Inflammatory macrophage treated with lipopolysaccharide for 4 hours (primary cell): ENCODE results near the gene WRAP53.

Experiments used
- DNase-seq: peaks from one replicate; pipeline ENCODE4 v3.0.0-alpha.2; 2020

The WRAP53 gene

DNA sequence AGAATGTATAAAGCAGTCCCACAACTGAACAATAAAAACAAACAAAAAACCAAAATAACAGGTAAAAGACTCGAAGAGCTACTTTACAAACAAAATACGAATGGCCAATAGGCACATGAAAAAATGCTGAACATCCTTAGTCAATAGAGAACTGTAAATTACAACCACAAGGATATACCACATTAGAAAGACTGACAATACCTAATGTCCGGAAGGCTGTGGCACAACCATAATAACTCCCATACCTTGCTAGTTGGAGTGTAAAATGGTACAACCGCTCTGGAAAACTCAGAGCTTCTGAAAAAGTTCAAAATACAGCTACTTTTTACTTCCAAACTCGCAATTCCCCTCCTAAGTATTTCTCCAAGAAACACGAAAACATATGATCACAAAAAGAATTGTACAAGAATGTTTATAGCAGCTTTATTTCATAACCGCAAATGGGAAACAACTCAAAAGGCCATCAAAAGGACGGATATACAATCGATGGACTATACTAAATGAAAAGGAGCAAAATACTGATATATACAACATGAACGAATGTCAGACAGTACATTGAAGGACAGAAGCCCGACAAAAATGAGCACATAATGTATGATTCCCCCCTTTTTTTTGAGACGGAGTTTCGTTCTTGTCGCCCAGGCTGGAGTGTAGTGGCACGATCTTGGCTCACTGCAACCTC is 3.3 kb upstream of the WRAP53 start:
- DNase-seq: no peak

- peak; percentile 97 for DNase-seq
Measured at GRCh38 chr17:7685533-7686221, 2.6 kb upstream of the WRAP53 start.

GRCh38 chr17:7686222-7687071 is 1.8 kb upstream of the WRAP53 start:
- DNase-seq: peak; percentile 86

DNA sequence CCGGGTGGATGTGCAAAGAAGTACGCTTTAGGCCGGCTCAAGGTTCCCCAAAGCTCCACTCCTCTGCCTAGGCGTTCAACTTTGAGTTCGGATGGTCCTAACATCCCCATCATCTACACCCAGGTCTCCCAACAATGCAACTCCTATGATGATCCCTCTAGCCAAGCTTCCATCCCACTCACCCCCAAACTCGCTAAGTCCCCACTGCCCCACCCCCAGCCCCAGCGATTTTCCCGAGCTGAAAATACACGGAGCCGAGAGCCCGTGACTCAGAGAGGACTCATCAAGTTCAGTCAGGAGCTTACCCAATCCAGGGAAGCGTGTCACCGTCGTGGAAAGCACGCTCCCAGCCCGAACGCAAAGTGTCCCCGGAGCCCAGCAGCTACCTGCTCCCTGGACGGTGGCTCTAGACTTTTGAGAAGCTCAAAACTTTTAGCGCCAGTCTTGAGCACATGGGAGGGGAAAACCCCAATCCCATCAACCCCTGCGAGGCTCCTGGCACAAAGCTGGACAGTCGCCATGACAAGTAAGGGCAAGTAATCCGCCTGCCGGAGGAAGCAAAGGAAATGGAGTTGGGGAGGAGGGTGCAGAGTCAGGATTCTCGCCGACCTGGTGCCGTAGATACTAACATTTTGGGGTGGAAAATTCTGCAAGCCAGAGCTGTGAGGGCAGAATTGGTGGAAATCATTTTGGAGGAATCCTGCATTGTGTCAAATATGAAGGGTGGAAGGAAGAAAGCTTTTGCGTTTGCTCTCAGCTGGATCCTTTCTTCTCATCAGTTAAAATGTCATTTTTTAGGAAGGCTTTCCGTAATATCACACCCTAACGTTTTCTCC is 987 bp upstream of the WRAP53 start, which contains the start of gene TP53:
Gene TP53 (minus strand): TSS at position 419 of the 836 bp plus-strand sequence. CDS start 10,896 bp downstream, outside the sequence.
- peak; percentile 88 for DNase-seq

DNA sequence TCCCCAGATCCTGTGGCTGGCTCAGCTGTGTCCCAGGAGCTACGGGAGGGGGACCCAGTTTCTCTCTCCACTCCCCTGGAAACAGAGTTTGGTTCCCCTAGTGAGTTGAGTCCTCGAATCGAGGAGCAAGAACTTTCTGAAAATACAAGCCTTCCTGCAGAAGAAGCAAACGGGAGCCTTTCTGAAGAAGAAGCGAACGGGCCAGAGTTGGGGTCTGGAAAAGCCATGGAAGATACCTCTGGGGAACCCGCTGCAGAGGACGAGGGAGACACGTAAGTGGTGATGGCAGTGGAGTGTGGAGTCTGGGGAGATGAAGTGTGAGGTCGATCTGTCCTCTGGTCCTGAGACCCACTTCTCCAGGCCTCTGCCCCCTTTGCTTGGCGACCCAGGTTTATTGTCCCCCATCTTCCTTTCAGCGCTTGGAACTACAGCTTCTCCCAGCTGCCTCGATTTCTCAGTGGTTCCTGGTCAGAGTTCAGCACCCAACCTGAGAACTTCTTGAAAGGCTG is 585 bp downstream of the WRAP53 start:
- DNase-seq: no peak

- DNase-seq: no peak
Measured at GRCh38 chr17:7695586-7695985, 7.3 kb downstream of the WRAP53 start.

GRCh38 chr17:7697828-7698588 is 9.7 kb downstream of the WRAP53 start:
- DNase-seq: no peak

- no peak for DNase-seq
Measured at GRCh38 chr17:7700510-7700909, 12.2 kb downstream of the WRAP53 start.

- DNase-seq: no peak
Measured at GRCh38 chr17:7701681-7702080, 13.4 kb downstream of the WRAP53 start.

GRCh38 chr17:7702776-7703175 is 14.5 kb downstream of the WRAP53 start:
- DNase-seq: no peak

- DNase-seq: no peak
Measured at GRCh38 chr17:7703584-7704479, 15.6 kb downstream of the WRAP53 start.

- no peak for DNase-seq
Measured at GRCh38 chr17:7704601-7705268, 16.5 kb downstream of the WRAP53 start, which contains the start of gene EFNB3. Gene EFNB3, plus strand, starts transcription at chr17:7705202. Its CDS starts 397 bp downstream, at chr17:7705599.

DNA sequence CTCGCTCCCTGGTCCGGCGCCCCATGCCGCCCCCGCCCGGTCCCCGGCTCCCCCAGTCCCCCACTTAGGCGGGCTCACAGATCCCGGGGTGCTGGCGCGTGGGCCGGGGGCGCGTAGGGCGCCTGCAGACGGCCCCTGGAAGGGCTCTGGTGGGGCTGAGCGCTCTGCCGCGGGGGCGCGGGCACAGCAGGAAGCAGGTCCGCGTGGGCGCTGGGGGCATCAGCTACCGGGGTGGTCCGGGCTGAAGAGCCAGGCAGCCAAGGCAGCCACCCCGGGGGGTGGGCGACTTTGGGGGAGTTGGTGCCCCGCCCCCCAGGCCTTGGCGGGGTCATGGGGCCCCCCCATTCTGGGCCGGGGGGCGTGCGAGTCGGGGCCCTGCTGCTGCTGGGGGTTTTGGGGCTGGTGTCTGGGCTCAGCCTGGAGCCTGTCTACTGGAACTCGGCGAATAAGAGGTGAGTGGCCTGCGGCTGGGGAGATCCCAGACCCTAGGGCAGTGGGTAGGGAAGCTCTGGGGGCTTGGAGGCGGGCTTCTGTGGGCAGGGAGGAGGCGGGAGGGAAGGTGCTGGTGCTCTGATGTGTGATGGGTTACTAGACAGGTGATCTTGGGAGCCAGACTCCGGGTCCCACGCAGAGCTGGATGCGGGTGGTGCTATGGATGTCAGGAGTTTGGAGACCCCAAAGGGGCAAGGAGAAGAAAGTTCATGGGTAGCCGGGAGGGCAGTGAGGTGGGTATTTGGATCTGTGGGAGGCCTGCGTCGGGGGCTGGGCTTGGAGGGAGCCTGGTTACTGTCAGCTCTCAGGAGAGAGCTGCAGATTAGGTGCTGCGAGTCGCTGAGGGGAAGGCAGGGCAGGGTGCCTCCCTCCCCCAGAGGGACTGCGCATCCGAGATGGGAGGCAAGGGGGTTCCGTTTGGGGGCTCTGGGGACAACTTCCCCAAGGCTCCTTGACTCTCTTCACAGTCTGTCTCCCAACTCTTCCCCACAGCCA is 17.3 kb downstream of the WRAP53 start:
- no peak for DNase-seq

DNA sequence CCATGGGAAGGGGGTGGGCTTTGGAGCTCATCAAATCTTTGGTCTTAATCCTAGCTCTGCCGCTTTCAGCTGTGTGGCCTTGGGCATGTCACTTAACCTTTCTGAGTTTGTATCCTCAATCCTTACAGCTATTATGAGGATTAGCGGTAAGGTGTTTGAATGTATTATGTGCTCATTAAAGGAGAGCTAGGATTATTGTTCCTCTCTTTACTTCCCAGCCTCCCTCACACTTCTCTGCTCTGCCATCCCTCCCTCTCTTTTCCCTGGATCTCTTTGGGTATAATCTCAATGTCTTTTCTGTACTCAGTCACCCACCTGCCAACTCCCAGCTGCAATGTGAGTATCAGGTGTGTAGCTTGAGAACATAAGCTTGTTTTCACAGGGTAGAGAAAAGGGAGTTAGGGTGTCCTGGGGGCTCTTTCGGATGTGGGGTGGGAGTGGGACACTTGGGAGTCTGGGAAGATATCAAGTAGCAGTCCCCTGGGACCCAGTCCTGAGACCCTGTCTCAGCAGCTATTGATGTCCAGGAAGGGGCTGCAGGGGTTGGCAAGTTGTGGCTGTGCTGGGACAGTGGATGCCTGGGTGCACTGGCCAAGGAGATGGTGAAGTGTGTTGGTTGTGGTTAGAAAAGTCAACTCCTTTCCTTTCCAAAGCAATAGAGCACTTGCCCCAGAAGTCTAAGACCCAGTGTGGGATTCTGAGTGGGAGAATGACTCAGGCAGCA is 18.5 kb downstream of the WRAP53 start:
- DNase-seq: no peak

- DNase-seq: no peak
Measured at GRCh38 chr17:7707446-7707845, 19.2 kb downstream of the WRAP53 start.

DNA sequence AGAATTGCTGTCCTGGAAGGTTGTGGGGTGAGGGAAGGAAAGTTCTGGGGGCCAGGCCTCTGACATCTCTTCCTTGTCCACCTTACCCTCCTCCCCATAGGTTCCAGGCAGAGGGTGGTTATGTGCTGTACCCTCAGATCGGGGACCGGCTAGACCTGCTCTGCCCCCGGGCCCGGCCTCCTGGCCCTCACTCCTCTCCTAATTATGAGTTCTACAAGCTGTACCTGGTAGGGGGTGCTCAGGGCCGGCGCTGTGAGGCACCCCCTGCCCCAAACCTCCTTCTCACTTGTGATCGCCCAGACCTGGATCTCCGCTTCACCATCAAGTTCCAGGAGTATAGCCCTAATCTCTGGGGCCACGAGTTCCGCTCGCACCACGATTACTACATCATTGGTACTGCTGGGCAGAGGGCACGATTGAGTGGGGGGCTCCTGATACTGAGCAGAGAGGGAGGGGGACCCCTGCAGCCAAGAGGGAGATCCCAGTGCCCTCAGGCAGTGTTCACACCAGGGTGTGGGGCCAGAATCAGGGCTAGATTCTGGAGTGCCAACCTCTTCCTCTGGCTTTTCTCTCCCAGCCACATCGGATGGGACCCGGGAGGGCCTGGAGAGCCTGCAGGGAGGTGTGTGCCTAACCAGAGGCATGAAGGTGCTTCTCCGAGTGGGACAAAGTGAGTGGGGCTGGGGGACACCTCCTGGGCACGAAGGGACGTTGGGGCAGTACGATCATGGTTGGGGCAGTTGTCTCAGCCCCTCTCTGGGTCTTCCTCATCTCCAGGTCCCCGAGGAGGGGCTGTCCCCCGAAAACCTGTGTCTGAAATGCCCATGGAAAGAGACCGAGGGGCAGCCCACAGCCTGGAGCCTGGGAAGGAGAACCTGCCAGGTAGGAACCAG is 19.8 kb downstream of the WRAP53 start:
- DNase-seq: no peak

DNA sequence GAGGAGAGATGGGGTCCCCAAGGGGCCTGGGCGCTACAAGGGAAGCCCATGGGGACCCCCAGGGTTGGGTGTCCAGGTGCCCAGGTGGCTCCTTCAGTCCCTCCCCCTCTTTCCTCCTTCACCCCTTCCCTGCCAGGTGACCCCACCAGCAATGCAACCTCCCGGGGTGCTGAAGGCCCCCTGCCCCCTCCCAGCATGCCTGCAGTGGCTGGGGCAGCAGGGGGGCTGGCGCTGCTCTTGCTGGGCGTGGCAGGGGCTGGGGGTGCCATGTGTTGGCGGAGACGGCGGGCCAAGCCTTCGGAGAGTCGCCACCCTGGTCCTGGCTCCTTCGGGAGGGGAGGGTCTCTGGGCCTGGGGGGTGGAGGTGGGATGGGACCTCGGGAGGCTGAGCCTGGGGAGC is 20.8 kb downstream of the WRAP53 start:
- DNase-seq: no peak
